HG02763 (cell line): ENCODE measurements around the gene CCDC182.

Experiments
- ATAC-seq: cut with Tn5 transposase; IDR thresholded peaks from one replicate; pipeline ENCODE4 v1.9.1; 2021; ENCODE audit warnings: mild to moderate bottlenecking, moderate library complexity; ENCODE audit not compliant: unreplicated experiment

Gene CCDC182

GRCh38 chr17:57757735-57758134 is 12.6 kb upstream of the CCDC182 start:
- ATAC-seq: no peak

GRCh38 chr17:57756951-57757350 is 11.9 kb upstream of the CCDC182 start:
- no peak for ATAC-seq

DNA sequence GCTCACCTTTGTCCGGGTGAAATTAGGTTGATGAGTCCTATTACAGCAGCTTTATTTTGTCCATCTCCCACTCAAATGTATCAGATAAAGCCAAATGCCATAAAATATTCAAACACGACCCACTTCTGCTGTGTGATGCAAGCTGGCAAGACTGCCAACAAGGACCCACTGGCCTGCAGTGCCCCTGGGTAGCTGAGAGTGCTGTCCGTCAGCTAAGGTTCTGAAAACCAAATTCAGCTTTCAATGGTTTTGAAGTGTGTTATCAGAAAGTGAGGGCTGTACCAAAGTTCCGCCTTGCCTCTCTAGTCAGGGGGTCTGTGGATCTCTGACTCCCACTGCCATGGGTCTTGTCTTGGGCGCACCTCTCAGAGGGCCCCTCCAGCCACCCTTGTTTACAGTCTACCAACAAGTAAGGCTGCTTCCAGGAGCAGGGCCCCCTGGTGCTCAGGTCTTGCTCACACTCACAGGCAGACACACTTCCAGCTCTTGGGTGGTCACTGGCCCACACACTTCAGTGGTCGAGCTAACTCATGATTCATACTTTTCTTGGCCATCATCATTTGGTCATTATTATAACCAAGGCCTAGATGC is 10.5 kb upstream of the CCDC182 start:
- ATAC-seq: no peak

DNA sequence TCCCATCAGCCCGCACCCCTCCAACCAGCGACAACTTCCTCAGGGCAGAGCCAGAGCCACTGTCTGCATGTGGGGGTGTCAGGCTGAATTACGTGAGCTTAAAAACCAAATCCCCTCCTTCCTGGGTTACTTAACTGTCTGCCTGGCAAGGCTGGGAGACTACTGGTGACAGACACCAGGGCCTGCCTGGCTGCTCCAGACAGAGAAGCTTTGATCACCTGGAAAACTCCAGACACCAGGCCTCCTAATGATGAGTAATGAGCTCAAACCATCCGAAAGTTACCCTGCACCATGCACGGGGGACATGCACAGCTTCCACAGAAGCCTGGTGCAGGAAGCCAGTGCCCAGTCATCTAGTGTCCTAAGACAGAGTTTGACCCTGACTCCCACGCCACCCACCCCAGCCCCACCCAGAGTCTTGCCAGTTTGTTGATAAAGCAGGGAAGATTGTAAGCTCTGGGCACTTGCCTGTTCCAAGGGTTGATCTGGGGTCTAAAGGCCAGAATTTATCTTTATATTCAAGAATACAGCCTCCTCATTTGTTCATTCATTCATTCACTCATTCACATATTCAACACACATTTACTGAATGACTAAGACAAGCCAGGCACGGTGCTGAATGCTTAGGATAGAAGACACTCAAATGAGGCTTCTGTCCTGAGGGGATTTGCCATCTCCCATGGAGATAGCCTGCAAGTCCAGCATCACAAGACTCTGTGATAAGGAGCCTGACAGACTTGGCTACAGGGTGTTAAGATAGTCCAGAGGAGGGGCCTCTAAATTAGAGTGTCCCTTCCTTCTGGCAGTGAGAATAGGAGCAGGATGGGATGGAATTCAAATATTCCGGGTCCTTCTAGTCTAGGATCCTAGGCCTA is 7.2 kb upstream of the CCDC182 start:
- ATAC-seq: no peak

DNA sequence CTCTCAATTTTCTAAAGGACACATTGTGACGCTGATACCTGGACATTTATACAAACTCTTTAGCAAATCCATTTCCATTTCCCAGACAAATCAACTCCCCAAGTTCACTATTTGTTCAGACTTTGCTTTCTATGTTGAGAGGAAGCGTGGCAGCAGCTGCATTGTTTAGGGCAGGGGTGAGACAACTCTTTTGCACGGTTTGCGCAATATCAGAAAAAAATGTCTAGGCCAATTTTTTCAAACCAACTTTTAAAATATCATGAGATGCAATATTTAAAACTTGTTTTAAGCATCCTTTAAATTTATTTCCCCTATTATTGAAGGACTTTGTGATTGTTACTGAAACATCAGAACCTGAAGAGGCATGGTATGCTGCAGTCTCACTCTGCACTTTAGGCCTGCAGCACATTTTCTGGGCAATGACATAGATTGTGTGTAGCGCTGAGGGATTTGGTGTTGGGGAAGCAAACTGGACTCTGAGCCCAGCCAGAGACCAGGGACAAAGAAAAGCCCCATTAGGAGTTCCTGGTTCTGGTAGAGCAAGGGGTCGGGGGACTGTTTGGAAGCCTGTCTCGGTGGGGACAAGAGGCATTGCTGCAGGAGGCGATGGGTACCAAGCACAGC is 6.4 kb upstream of the CCDC182 start:
- no peak for ATAC-seq

- ATAC-seq: no peak
Observed at GRCh38 chr17:57750895-57751294, 5.8 kb upstream of the CCDC182 start.

- ATAC-seq: no peak
Observed at GRCh38 chr17:57750109-57750871, 5.2 kb upstream of the CCDC182 start.

GRCh38 chr17:57749701-57750100 is 4.6 kb upstream of the CCDC182 start:
- ATAC-seq: no peak

DNA sequence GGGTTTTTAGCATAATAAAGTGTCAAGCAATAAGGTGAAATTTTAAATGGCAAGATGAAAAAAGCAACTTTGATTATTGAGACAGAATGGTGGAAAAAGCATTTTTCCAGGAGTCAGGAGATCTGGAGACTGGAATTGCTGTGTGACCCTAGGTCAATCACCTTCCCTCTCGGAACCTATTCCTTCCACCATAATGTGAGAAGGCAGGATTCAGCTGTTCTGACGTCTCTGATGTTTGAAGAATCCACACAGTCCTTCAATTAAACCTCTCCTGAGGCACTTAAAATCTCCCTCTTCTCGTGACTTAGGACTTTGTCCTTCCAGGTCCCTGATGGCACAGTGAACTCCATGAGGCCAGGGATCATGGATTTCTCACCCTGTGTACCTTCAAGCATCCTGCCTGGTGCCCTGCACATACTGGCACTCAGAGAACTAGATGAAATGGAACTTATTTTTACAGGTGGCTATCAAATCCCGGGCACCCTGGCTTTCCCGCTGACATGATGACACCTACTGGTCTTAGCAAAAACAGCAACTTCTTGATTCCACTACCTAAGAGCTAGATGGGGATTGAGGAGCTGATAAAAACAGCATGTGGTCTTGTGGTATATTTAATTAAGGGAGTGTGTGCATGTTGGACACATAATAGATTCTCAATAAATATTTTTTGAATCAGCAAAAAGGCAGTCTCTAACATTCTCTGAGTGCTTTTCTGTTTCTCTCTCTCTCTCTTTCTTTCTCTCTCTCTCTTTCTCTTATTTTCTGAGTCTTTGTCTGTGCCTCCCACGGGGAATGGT is 2.3 kb upstream of the CCDC182 start:
- no peak for ATAC-seq

- no peak for ATAC-seq
Observed at GRCh38 chr17:57746221-57746620, 1.1 kb upstream of the CCDC182 start.

- ATAC-seq: no peak
Observed at GRCh38 chr17:57744195-57745170, 616 bp downstream of the CCDC182 start.

- ATAC-seq: no peak
Observed at GRCh38 chr17:57740235-57740528, 4.9 kb downstream of the CCDC182 start.

GRCh38 chr17:57739402-57740234 is 5.5 kb downstream of the CCDC182 start:
- no peak for ATAC-seq

DNA sequence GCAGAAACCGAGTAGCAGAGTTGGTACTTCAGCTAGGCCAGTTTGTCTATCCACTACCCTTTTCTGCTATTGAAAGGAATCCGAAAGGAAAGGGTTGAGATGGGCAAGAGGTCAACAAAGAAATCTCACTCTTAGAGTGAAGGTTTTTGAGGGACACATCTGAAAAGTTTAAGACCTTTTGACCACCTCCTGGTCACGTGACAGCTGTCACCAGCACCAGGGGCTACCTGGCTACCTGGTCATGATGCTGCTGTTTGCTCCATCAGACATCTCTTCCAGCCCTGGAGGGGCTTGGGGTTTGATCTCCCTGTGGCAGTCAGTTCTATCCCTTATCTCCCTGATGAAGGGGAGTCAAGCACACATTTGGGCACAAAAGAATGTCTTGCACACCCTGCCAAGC is 7.6 kb downstream of the CCDC182 start:
- no peak for ATAC-seq

DNA sequence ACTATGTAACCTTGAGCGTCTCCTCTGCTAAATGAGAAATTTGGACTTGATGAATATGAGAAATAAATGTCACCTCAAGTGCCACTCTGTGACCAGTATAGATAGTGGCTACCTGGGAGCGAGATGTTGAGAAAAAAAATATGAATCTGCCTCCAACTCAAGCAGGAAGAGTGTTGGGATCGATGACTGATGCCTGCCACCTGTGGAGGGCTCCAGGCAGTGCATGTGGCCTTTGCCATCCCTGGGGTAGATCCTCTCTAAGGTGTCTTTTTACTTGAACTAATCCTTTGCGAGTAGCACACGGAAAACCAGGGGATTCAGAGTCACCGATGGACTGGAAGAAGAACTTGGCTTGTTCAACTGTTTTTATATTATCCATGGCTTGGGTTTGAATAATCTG is 9.4 kb downstream of the CCDC182 start:
- ATAC-seq: no peak

- no peak for ATAC-seq
Observed at GRCh38 chr17:57735230-57735629, 9.9 kb downstream of the CCDC182 start.

GRCh38 chr17:57733085-57733484 is 12.0 kb downstream of the CCDC182 start:
- ATAC-seq: no peak

GRCh38 chr17:57732062-57732461 is 13.0 kb downstream of the CCDC182 start:
- no peak for ATAC-seq
